Activated naive CD4-positive, alpha-beta T cell (primary cell): ENCODE results near the gene CSNK2A1.
"Not testable (repeated sequence)": the region's sequence is repeated elsewhere in the genome, so short reads cannot be mapped to it uniquely, and the experiment has no call there.

Experiments
- DNase-seq, 4 experiments: peaks; one replicate each; lab custom pipeline; 2025; lab: John Stamatoyannopoulos, UW

CSNK2A1 gene

DNA sequence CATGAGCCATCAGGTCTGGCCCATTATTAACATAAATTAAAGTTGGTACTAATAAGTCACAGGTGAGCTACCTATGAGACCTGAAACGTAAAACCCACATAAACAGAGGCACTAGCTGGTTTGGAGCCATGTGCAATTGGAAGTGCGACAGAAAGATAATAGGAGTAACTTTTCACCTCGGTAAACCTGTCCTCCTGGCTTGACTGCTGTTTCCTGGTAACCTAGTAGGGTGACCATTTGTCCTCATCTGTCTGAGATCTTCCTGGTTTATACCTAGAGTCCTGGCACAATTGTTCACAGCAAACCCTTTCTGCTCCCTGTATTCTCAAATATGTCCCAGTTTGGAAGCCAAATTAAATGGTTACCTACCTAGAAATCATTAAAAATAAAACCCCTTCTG lies 88.6 kb downstream of the CSNK2A1 start:
- DNase-seq = no peak

GRCh38 chr20:452021-452420 lies 91.6 kb downstream of the CSNK2A1 start:
- DNase-seq = not testable (repeated sequence)

DNA sequence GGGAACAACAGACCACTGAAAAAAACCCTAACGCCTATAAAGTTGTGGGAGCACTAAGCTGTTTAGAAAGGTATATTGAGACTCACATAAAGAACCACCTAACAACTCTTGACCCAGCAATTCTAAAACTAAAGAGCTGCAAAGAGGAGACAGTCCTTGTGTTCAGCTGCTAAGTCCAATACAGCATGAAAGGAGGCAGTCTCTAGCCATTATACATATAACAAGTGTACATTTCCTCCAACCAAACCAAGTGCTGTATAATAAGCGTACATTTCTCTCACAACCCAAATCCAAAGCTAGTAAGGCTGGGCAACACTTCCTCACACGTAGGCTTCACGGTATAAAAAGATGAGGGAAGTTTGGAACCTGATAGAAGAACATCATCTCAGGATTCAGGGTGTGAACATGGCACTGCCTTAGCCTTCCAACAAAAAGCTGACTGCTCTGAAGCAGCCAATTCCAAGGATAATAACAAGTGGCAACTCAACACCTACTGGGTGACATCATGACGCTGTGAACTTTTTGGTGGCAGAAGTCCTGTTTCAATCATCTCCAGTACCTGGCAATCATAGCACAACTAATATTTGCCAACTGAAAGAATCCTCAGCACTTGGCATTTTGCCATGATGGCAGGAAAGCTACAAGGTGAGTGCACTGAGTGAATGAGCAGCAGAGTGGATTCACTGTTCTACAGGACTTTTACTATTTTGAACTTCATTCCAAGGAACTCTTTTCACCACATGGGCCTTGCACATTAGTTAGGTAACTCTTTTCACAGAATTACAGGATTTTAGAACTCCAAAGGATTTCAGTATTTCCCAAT lies 97.9 kb downstream of the CSNK2A1 start:
- no peak for DNase-seq

DNA sequence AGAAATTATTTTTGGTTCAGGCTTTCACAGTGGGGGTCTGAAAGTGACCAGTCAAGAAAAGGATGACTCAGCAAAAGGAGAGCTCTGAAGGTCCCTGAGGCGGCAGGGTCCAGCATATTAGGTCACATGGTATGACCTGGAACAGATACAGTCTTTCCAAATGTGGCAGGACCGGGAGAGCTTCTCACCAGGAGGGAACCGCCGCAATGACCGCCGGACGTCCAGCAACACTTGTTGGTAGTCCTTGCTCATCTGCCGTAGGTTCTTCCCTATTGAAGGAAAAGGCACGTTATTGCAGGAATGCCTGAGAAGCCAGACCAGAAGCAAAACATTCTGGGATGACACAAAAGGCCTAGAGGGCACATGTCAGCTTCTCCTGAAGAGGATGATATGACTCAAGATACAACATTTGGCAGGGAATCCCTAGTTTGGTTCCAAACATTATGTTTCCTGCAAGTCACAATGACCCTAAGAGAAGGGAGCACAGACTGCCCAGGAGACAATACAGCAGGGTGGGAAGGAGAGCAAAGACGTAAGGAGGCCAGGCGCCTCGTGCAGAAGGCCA lies 98.6 kb downstream of the CSNK2A1 start:
- no peak for DNase-seq

DNA sequence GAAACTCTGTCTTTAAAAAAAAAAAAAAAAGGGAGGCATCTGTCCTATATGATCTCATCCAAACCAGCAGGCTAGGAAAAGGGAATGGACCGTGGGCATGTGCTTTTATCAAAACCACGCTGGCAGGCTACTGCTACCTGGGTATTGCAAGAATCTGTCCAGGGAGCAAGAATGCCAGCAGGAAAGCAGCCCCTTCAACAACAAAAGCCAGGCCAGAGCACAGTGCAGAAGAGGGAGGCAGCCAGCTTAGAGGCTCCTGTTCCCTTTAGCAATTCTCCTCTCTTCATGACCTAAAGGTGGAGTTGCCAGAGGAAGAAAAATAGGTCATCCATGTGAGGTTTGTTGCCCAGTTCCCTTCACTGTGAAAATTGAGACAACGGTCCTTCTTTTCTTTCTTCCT lies 99.5 kb downstream of the CSNK2A1 start:
- no peak for DNase-seq

DNA sequence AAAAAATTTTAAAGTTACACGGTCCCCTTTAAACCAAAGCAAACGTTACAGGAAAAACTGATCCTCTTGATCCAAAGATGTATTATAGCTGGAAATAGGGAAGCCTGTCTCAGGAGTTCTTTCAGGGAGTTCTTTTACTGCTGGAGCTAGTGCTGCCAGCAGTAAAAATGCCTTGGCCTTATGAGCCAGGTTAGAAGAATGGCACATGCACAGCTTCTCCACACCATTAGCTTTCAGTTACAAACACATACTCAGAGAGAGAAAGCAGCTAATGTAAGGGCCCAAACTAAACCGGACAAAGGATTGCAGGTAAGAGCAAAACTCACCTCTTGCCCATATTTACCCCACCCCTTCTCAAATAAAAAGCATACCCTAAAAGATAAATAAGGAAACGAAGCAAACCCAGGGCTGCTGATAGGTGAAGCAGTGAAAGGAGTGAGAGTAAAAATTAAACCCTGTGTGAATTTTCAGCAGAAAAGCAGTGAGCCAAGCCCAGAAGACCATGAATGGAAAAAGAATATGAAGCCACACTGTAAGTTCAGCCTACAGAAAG lies 100.3 kb downstream of the CSNK2A1 start:
- DNase-seq = no peak

GRCh38 chr20:440636-441035 lies 103.0 kb downstream of the CSNK2A1 start:
- no peak for DNase-seq

GRCh38 chr20:440148-440547 lies 103.4 kb downstream of the CSNK2A1 start:
- no peak for DNase-seq

DNA sequence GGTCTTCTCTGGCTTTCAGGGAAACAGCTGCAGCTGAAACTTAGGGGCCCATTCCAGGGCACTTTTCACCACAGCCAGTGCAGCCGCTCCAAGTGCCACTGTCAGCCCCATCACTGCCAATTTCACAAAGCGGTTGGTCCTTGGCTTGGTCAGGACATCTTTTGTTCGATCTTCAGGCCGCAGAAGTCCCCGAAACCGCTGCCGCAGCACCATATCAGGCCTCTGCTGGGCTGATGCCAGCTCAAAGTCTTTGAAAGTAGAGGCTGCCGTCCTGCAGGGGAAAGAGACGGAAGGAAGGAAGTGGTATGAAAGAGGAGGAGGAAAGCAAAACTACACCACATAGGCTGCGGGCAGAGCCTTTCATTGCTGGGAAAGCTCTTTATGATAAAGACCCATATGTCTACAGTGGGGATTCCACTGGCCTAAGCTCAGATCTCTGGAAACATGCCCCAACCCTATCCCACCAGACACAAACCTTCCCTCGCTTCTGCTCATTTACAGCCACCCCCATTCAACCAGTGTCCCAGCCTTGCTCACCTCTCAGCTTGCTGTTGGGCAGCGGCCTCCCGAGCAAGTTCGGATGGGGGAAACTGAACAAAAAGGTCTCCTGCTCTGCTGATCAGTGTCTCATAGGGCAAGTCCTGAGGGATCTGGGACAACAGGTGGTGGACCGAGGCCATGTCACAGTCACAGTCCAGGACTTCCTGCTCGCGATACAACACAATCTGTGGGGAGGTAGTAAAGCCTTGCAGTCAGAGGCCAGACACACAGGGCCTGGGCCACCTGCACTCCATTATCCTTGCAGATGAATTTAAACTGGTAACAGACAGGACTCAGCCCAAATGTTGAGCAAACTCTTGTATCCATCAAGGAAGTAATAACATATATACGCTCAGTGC lies 104.8 kb downstream of the CSNK2A1 start:
- peak in 2 of 4 experiments; percentile 28 to 49 for DNase-seq

DNA sequence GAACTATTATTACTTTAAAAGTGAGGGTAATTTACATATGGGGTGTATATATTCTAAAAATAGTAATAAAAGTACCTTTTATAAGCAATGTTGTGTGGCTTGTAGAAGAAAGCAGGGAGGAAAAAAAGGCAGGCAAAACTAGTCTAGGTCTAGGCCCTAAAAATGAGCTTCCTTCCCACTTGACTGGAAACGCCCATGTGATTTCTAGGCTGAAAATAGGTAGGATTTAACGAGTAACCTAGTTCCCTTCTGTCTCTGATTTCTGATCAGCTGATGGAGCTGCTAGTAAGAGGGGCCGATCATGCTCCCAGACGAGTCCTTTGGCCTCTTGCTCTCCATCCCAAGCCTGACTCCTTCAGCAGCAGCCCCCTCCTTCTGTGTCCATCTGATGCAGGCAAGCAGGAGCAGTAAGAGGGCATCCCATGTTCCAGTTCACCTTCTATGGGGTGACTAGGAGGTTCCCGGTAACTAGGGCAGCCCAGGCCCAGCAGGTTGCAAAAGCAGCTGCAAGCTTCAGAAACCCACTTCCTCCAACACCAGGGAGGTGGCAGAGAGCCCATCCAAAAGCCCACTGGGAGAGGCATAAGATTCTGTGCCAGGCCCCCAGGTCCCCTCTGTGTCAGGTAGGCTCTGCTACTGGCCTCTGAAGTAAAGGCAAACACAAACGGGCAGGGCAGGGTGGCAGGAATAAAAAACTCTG lies 105.7 kb downstream of the CSNK2A1 start:
- DNase-seq = peak in 1 of 4 experiments; percentile 13

DNA sequence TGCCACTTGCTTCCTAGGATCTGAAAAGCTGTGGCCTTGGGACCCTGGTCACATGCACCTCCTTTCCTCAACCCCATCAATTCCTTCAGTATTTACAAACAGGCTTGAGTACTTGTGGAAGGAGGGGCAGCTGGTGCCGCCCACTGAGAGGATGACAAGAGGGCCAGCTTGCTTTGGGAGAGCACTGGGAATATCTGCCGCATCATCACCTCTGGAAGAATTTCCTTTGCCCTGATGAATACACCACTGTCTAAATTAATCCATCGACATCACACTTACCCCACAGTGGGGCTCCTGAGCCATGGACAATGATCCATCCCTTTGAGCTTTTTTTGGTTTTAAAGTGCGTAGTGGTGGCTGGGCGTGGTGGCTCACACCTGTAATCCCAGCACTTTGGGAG lies 107.1 kb downstream of the CSNK2A1 start:
- no peak for DNase-seq

- DNase-seq = no peak
Observed at GRCh38 chr20:435558-435957, 108.0 kb downstream of the CSNK2A1 start.

- DNase-seq = no peak
Observed at GRCh38 chr20:434661-435419, 108.8 kb downstream of the CSNK2A1 start.

DNA sequence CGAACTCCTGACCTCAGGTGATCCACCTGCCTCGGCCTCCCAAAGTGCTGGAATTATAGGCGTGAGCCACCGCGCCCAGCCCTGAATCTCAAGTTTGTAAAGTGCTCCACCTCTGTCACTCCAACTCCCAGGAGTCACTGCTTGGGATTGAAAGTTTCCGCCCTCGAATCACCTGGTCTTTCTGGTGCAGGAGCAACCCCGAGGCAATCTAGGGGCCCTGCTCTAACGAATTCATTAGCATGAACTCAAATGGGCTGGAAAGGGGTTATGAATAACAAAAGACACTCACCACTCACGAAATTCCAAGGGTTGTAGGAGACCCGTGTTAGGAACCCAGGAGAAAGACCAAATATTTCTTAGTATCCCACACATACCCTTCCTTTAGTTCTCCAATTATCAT lies 109.4 kb downstream of the CSNK2A1 start:
- no peak for DNase-seq

- no peak for DNase-seq
Observed at GRCh38 chr20:433300-433975, 110.2 kb downstream of the CSNK2A1 start.

DNA sequence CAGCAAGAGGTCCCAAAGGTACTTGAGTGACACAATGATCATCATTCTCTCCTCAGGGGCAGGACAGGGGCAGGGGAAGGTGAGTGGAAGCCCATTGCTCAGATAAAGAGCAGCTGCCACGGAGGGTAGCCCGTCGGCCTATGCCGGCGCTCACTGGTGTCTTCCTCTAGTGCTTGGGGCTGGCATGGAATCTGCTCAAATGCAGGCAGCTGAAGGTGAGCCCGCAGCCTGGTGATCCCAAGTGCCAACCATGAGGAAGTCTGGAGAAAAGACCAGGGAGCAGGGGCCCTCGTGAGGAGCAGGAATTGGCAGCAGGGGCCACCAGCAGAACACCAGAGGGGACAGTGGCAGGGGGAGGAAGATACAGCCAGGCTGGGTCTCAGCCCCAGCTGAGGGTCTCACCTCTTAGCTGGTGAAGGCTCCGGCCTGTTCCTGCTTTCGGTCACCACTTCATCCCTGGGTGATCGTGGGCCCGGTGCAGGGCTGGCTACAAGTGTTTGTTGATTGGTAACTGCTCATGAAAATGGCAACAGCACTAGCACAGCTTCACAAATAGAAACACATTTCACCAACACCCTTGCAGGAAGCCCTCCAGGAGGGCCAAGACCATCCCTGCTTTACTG lies 110.8 kb downstream of the CSNK2A1 start:
- no peak for DNase-seq

- no peak for DNase-seq
Observed at GRCh38 chr20:432208-432607, 111.4 kb downstream of the CSNK2A1 start.

DNA sequence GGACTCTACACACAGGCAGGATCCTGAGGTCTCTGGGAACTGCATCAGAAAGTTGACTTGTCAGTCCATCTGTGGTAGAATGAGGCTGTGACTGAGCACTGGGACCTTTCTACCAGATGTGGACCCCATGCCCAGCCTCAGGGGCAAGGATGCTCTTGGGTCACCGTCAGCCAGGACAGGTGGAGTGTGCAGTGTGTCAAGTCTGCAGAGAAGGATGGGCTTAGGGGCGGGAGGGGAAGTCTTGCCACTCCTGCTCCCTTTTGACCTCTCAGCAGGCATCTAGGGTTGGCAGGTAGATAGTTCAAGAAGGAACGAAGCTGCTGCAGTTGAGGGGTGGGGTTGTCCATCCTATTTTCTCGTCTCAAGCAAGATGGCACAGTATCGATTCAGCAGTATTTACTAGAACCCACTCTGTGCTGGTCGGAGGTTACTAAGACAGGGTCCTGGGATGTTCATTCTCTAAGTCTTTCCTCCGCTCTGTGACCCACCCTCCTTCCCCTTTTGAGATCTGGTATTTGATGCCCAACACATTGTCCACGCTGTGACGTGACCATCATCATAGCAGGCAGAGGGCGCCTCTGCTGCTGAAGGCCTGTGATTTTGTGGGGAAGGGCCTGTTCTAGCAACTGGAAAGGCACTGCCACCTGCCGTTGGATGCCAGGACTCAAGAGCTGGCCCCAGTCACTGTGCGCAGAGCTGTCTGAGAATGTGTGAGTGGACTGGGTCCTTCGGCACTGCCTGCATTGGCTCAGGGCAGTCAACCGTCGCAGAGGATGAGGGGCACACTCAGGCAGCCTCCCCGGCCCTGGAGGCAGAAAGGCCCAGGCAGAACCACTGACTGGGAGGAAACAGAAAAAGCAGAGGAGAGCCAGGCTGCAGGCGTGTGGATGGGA lies 112.3 kb downstream of the CSNK2A1 start:
- DNase-seq = no peak
